C4-2B (cell line): ENCODE measurements around the gene THRB.

ENCODE experiments used
- ZFX ChIP-seq: fragments of 450-650 bp; IDR thresholded peaks from 2 replicates; pipeline ENCODE4 v1.6.1; 2017
- TF ChIP-seq, protein P1 (sequence below): fragments of 450-650 bp; conservative IDR thresholded peaks from 2 replicates; pipeline ENCODE4 v1.5.1; 2017; ENCODE audit warnings: mild to moderate bottlenecking

DNA sequence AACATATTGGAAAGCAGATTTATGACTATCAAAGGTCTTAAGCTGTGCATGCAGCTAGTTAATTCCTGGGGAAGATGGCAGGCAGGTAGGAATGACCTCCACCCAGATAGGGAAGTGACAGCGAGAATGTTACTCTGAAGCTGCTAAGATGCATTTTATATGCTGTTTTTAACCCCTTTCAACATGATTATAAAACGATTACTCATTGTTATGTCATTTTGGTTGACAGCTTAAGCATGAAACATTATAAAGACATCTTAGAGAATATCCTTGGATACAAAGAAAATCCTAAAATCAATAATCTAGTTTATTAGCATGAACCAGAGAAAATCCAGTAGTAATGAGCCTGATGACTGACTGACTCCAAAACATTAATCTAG lies 329.1 kb downstream of the THRB start:
- TF ChIP-seq, protein P1, sequence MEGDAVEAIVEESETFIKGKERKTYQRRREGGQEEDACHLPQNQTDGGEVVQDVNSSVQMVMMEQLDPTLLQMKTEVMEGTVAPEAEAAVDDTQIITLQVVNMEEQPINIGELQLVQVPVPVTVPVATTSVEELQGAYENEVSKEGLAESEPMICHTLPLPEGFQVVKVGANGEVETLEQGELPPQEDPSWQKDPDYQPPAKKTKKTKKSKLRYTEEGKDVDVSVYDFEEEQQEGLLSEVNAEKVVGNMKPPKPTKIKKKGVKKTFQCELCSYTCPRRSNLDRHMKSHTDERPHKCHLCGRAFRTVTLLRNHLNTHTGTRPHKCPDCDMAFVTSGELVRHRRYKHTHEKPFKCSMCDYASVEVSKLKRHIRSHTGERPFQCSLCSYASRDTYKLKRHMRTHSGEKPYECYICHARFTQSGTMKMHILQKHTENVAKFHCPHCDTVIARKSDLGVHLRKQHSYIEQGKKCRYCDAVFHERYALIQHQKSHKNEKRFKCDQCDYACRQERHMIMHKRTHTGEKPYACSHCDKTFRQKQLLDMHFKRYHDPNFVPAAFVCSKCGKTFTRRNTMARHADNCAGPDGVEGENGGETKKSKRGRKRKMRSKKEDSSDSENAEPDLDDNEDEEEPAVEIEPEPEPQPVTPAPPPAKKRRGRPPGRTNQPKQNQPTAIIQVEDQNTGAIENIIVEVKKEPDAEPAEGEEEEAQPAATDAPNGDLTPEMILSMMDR = no peak
- TF ChIP-seq ZFX = no peak
